Natural killer cell (primary cell): ENCODE results near the gene TMEM8B. TPM values are rescaled to one million over a fixed set of nuclear protein-coding genes. Genes with fewer than 3 reads are reported as not detected.

Experiments used
- ATAC-seq, 3 donors: fragments of 150-1000 bp in 2 of 3; fragments of 200-7000 bp in 1 of 3; cut with Tn5 transposase; 1 replicate in 1 of 3; 2 replicates in 2 of 3; pipeline ENCODE4 v1.10.0; 2021; ENCODE audit warnings: mild to moderate bottlenecking in 2 of 3, moderate library complexity in 2 of 3
- DNase-seq, 2 donors: peaks; one replicate each; pipeline versions ENCODE4 v3.0.0 to v3.0.0-alpha.2; 2013 to 2021; ENCODE audit warnings: mixed read lengths in 1 of 2
- H3K27ac ChIP-seq: one replicate; pipeline ENCODE4 v1.5.1; 2013; ENCODE audit warnings: mild to moderate bottlenecking, low read length
- H3K27me3 ChIP-seq: one replicate; pipeline ENCODE4 v1.6.1; 2013; ENCODE audit warnings: low read length; ENCODE audit not compliant: control insufficient read depth, insufficient read depth
- H3K36me3 ChIP-seq: one replicate; pipeline ENCODE4 v1.6.1; 2013; ENCODE audit warnings: low read length; ENCODE audit not compliant: control insufficient read depth, insufficient read depth
- H3K4me1 ChIP-seq: one replicate; pipeline ENCODE4 v1.6.1; 2013; ENCODE audit warnings: low read length; ENCODE audit not compliant: control insufficient read depth, insufficient read depth
- H3K4me3 ChIP-seq: one replicate; pipeline ENCODE4 v1.5.1; 2013; ENCODE audit warnings: low read length
- H3K9me3 ChIP-seq: one replicate; pipeline ENCODE4 v1.6.1; 2013; ENCODE audit warnings: low read length; ENCODE audit not compliant: control insufficient read depth, insufficient read depth
- H3K27ac Mint-ChIP-seq, 2 donors: one replicate each; pipeline ENCODE4 v1.8.0; 2022; ENCODE audit warnings: mild to moderate bottlenecking in 2 of 2, mixed read lengths in 2 of 2, moderate library complexity in 1 of 2
- H3K27me3 Mint-ChIP-seq, 2 donors: one replicate each; pipeline ENCODE4 v1.8.0; 2022; ENCODE audit warnings: low read depth in 2 of 2, mixed read lengths in 2 of 2
- H3K36me3 Mint-ChIP-seq: one replicate; pipeline ENCODE4 v1.8.0; 2022; ENCODE audit warnings: mixed read lengths
- H3K4me1 Mint-ChIP-seq, 2 donors: one replicate each; pipeline ENCODE4 v1.8.0; 2022; ENCODE audit warnings: mixed read lengths in 2 of 2
- H3K4me3 Mint-ChIP-seq: one replicate; pipeline ENCODE4 v1.8.0; 2022; ENCODE audit warnings: mild to moderate bottlenecking, moderate library complexity, mixed read lengths
- H3K9me3 Mint-ChIP-seq, 2 donors: one replicate each; pipeline ENCODE4 v1.8.0; 2022; ENCODE audit warnings: mixed read lengths in 2 of 2
- WGBS: methylation state at CpG from one replicate; pipeline ENCODE4 v1.1.7; 2013; ENCODE audit warnings: missing lambda C conversion rate; ENCODE audit not compliant: insufficient coverage; 5-methylcytosine and 5-hydroxymethylcytosine counted together
- intact Hi-C: fragments of 100-400 bp; cut with micrococcal nuclease; formaldehyde crosslinking; loops from one replicate; pipeline ENCODE4 v1.14.2; 2022
- total RNA-seq, 4 donors: library from RNA; stranded (reverse); fragments of 120-200 nt in 1 of 4; gene quantifications; one replicate each; pipeline versions ENCODE4 v1.2.3 to v1.2.4, GENCODE V29; 2013 to 2022
- TF ChIP-seq, protein P1 (sequence below): fragments of 200-600 bp; IDR thresholded peaks from one replicate; pipeline ENCODE4 v1.8.0; 2022; ENCODE audit warnings: antibody characterized with exemption

TMEM8B gene
- total RNA-seq, 3 donors from 2014 or later (not counting 1 experiment from before 2014, with no cell fraction given) = 5.2 to 7.8 (median 5.4) TPM

DNA sequence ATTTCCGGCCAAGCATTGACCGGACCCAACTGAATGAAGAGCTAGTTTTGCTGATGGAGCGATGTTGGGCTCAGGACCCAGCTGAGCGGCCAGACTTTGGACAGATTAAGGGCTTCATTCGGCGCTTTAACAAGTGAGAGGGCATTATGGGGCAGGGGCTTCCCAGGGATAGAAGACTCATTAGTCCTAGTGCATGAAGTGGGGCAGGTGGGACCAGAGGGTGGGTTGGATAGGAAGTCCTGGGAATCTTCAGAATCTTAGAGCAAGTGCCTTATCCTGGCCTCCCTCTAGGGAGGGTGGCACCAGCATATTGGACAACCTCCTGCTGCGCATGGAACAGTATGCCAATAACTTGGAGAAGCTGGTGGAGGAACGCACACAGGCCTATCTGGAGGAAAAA is 22.9 kb upstream of the TMEM8B start:
- H3K27me3 Mint-ChIP-seq = no peaks in the 10 kb centered on the region

DNA sequence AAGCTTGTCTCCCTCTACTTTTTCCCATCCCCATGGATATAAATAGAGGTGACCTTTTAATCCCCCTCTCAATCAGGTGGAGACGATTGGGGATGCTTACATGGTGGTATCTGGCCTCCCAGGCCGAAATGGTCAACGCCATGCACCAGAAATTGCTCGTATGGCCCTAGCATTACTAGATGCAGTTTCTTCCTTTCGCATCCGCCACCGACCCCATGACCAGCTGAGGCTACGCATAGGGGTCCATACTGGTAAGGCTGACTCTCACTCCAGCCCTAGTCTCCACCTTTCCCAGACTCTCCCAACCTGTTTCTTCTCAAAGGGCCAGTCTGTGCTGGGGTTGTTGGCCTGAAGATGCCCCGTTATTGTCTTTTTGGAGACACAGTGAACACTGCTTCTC is 20.6 kb upstream of the TMEM8B start:
- TF ChIP-seq, protein P1, sequence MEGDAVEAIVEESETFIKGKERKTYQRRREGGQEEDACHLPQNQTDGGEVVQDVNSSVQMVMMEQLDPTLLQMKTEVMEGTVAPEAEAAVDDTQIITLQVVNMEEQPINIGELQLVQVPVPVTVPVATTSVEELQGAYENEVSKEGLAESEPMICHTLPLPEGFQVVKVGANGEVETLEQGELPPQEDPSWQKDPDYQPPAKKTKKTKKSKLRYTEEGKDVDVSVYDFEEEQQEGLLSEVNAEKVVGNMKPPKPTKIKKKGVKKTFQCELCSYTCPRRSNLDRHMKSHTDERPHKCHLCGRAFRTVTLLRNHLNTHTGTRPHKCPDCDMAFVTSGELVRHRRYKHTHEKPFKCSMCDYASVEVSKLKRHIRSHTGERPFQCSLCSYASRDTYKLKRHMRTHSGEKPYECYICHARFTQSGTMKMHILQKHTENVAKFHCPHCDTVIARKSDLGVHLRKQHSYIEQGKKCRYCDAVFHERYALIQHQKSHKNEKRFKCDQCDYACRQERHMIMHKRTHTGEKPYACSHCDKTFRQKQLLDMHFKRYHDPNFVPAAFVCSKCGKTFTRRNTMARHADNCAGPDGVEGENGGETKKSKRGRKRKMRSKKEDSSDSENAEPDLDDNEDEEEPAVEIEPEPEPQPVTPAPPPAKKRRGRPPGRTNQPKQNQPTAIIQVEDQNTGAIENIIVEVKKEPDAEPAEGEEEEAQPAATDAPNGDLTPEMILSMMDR = no peak
- no peaks in the 10 kb centered on the region for H3K27me3 ChIP-seq
- DNase-seq (no peak), ATAC-seq (no peak)
- Mint-ChIP-seq H3K27me3 (no peaks in the 10 kb centered on the region), H3K4me3 (no peak overlapping the region), H3K36me3 (no peaks in the 10 kb centered on the region), H3K4me1 (peaks cover 24 to 25% of the 10 kb centered on the region in 2 donors), H3K9me3 (no peaks in the 10 kb centered on the region), H3K27ac (no peak overlapping the region)
- WGBS = 98% methylated on average over 9 of the region's 9 CpGs
- no peak overlapping the region for H3K4me3 ChIP-seq
- H3K27ac ChIP-seq = no peak overlapping the region
- intact Hi-C loops = no loop called here
- H3K4me1 ChIP-seq = peaks cover 26% of the 10 kb centered on the region
- peaks cover 10% of the 10 kb centered on the region for H3K36me3 ChIP-seq
- no peaks in the 10 kb centered on the region for H3K9me3 ChIP-seq

More for the DNA sequence above, 22.9 kb upstream of the TMEM8B start:
- H3K4me1 ChIP-seq = peaks cover 5% of the 10 kb centered on the region
- ATAC-seq = no peak
- Mint-ChIP-seq H3K4me3 (no peak overlapping the region), H3K4me1 (peaks cover 5% of the 10 kb centered on the region in 2 donors), H3K27ac (no peak overlapping the region), H3K36me3 (no peaks in the 10 kb centered on the region), H3K9me3 (no peaks in the 10 kb centered on the region)
- no peaks in the 10 kb centered on the region for H3K27me3 ChIP-seq
- H3K36me3 ChIP-seq = peaks cover 10% of the 10 kb centered on the region
- no peak overlapping the region for H3K27ac ChIP-seq
- intact Hi-C loops = no loop called here
- WGBS = 98% methylated on average over 8 of the region's 8 CpGs
- no peak for DNase-seq
- H3K4me3 ChIP-seq = no peak overlapping the region
- no peaks in the 10 kb centered on the region for H3K9me3 ChIP-seq
- TF ChIP-seq, protein P1 = no peak

DNA sequence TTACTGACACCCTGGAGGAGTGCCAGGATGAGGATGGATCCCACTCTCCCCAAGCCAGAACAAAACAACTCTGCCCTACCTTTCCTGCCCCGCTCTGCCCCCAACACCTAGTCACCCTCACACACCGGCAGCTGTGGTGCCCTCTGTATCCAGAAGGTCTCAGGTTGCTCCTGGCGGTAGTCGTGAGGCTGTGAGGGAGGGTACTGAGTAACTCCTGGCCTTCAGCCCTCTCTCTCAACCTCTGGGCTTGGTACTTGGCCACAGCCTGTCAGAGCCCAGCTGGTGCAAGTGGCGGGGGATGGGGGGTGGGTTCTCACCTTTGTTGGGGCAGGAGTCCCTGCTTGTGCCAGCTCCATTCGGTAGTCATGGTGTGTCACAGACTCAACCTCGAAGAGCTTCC is 18.9 kb upstream of the TMEM8B start:
- 75% methylated on average over 7 of the region's 7 CpGs for WGBS
- Mint-ChIP-seq H3K36me3 (no peaks in the 10 kb centered on the region), H3K27me3 (no peaks in the 10 kb centered on the region), H3K9me3 (no peaks in the 10 kb centered on the region), H3K27ac (peak overlapping the region in 1 of 2 donors; percentile 98), H3K4me3 (no peak overlapping the region), H3K4me1 (peaks cover 35 to 40% of the 10 kb centered on the region in 2 donors)
- H3K9me3 ChIP-seq = no peaks in the 10 kb centered on the region
- intact Hi-C loops = loop anchor here (10.0 kb wide), 2 partner anchors 335 to 695 kb away; partner anchors contain the start of gene ATOSB
- H3K4me3 ChIP-seq = no peak overlapping the region
- TF ChIP-seq, protein P1 = no peak
- DNase-seq = no peak
- H3K4me1 ChIP-seq = peaks cover 35% of the 10 kb centered on the region
- no peaks in the 10 kb centered on the region for H3K27me3 ChIP-seq
- H3K36me3 ChIP-seq = peaks cover 6% of the 10 kb centered on the region
- no peak for ATAC-seq
- no peak overlapping the region for H3K27ac ChIP-seq
